Caco-2 (cell line): ENCODE results near the gene NKX3-2. TPM values are rescaled to one million over a fixed set of nuclear protein-coding genes. Genes with fewer than 3 reads are reported as not detected.

Experiments used
- BruUV-seq: library from RNA; stranded (reverse); fragments of 400-500 nt; replicated peaks from 2 replicates; lab custom pipeline; 2021; lab: Mats Ljungman, UMichigan
- CTCF ChIA-PET: fragments of 300-600 bp; sonication (Branson Sonifier 250); formaldehyde crosslinking; loops from one replicate; lab custom pipeline; 2022; ENCODE audit warnings: antibody characterized with exemption; lab: Charles Lee
- POLR2A ChIA-PET: fragments of 300-600 bp; sonication (Branson Sonifier 250); formaldehyde crosslinking; loops from one replicate; lab custom pipeline; 2022; ENCODE audit warnings: antibody characterized with exemption; lab: Charles Lee
- DNase-seq, 2 experiments: peaks; one replicate each; pipeline versions ENCODE4 v3.0.0 to v3.0.0-alpha.2; 2020 to 2022
- H3K27me3 ChIP-seq: replicated peaks from 2 replicates; pipeline ENCODE4 v1.6.0; 2011; ENCODE audit warnings: low read length; ENCODE audit not compliant: control insufficient read depth, insufficient read depth
- H3K36me3 ChIP-seq: 2 replicates; pipeline ENCODE4 v1.5.1; 2011; ENCODE audit warnings: low read length; ENCODE audit not compliant: control insufficient read depth, insufficient read depth
- H3K4me1 ChIP-seq: fragments of 250-450 bp; sonication (Bioruptor Pico); 2 replicates; pipeline ENCODE4 v1.5.1; 2020; ENCODE audit warnings: mild to moderate bottlenecking
- H3K4me3 ChIP-seq: 2 replicates; pipeline ENCODE4 v1.5.1; 2011; ENCODE audit warnings: low read depth, mild to moderate bottlenecking, control low read depth, low read length
- H3K9me3 ChIP-seq: fragments of 250-450 bp; sonication (Bioruptor Pico); 2 replicates; pipeline ENCODE4 v1.5.1; 2020; ENCODE audit warnings: mild to moderate bottlenecking, moderate library complexity
- H3K27ac Mint-ChIP-seq: one replicate; pipeline ENCODE4 v1.8.0; 2022; ENCODE audit warnings: mixed read lengths; ENCODE audit not compliant: unreplicated experiment
- H3K27me3 Mint-ChIP-seq: one replicate; pipeline ENCODE4 v1.8.0; 2022; ENCODE audit warnings: mixed read lengths; ENCODE audit not compliant: insufficient read depth, unreplicated experiment
- H3K36me3 Mint-ChIP-seq: one replicate; pipeline ENCODE4 v1.8.0; 2022; ENCODE audit warnings: mild to moderate bottlenecking, mixed read lengths; ENCODE audit not compliant: insufficient read depth, unreplicated experiment
- H3K4me1 Mint-ChIP-seq: one replicate; pipeline ENCODE4 v1.8.0; 2022; ENCODE audit warnings: low read depth, mixed read lengths; ENCODE audit not compliant: unreplicated experiment
- H3K4me3 Mint-ChIP-seq: one replicate; pipeline ENCODE4 v1.8.0; 2022; ENCODE audit warnings: mild to moderate bottlenecking, moderate library complexity, mixed read lengths; ENCODE audit not compliant: unreplicated experiment
- H3K9me3 Mint-ChIP-seq: one replicate; pipeline ENCODE4 v1.8.0; 2022; ENCODE audit warnings: mixed read lengths; ENCODE audit not compliant: unreplicated experiment
- intact Hi-C: fragments of 100-400 bp; cut with micrococcal nuclease; formaldehyde crosslinking; loops from one replicate; pipeline ENCODE4 v1.10.0; 2022; ENCODE audit not compliant: unreplicated experiment
- total RNA-seq: library from RNA; stranded (reverse); gene quantifications from 2 replicates; pipeline ENCODE4 v1.2.3, GENCODE V29; 2022
- TF ChIP-seq, protein P1 (sequence below), 2 experiments: fragments of 200-600 bp in 1 of 2; IDR thresholded peaks; 1 replicate in 1 of 2; 2 replicates in 1 of 2; pipeline versions ENCODE4 v1.5.1 to v1.8.0; 2011 to 2022; ENCODE audit warnings: antibody characterized with exemption in 1 of 2, control low read depth in 1 of 2, inconsistent platforms in 1 of 2, low read depth in 1 of 2, low read length in 1 of 2, mild to moderate bottlenecking in 1 of 2, moderate library complexity in 1 of 2; ENCODE audit not compliant: insufficient read depth in 1 of 2, severe bottlenecking in 1 of 2, unreplicated experiment in 1 of 2

Gene NKX3-2
- total RNA-seq, 1 experiment from 2014 or later = 2.4 TPM

DNA sequence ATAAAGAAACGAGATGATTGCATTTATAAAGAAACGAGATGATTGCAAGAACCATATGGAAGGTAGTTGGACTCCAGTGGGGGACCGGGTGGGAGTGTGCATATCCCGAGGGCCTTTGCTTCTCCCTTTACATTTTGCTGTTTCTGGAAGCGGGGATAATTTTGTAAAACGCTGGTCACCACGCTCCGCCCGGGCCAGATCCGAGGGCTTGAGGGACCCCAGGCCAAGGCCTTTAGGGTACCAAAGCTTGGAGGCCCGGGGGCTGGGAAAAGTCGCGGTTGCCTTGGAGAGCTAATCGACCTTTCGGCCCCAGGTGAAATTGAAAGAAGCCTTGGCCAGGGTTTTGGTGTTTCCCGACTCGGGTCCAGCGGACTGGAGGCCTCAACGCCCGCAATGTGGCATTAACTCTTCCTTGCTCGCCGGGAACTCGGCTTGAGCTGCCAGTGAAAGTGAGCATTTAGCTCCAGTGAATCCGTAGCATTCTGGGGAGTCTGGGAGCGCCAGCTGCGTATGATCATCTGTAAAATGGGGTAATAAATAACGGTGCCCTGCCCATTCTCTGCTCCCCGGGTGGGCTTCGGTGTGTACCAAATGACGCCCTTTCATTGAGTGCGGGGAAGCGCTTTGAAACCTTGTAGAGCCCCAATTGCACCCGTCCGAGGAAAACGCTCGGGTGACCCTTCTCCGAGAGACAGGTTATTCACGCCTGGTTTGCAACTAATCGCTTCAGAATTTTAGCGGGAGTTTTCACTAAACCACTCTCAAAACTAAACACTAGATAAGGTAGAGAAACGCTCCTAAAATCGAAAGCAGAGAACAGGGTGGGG lies 4.5 kb downstream of the NKX3-2 start:
- TF ChIP-seq, protein P1, sequence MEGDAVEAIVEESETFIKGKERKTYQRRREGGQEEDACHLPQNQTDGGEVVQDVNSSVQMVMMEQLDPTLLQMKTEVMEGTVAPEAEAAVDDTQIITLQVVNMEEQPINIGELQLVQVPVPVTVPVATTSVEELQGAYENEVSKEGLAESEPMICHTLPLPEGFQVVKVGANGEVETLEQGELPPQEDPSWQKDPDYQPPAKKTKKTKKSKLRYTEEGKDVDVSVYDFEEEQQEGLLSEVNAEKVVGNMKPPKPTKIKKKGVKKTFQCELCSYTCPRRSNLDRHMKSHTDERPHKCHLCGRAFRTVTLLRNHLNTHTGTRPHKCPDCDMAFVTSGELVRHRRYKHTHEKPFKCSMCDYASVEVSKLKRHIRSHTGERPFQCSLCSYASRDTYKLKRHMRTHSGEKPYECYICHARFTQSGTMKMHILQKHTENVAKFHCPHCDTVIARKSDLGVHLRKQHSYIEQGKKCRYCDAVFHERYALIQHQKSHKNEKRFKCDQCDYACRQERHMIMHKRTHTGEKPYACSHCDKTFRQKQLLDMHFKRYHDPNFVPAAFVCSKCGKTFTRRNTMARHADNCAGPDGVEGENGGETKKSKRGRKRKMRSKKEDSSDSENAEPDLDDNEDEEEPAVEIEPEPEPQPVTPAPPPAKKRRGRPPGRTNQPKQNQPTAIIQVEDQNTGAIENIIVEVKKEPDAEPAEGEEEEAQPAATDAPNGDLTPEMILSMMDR (IDR thresholded peaks at IDR 0.05; ENCODE audit: insufficient read depth in 1 of 2, low read depth in 1 of 2, low read length in 1 of 2, severe bottlenecking in 1 of 2, unreplicated experiment in 1 of 2) = no peak
- H3K36me3 Mint-ChIP-seq = peaks cover 3% of the 10 kb centered on the region
- H3K4me1 ChIP-seq = no peaks in the 10 kb centered on the region
- no peaks in the 10 kb centered on the region for H3K4me1 Mint-ChIP-seq
- ChIA-PET CTCF (no interaction called here), POLR2A (no interaction called here)
- intact Hi-C loops = loop anchor here (10.0 kb wide), 2 partner anchors 135 to 295 kb away; no protein-coding TSS in a partner anchor
- H3K9me3 Mint-ChIP-seq = no peaks in the 10 kb centered on the region
- H3K4me3 ChIP-seq = no peak overlapping the region
- BruUV-seq = no TSS peak
- H3K27me3 ChIP-seq = no peaks in the 10 kb centered on the region
- no peak overlapping the region for H3K27ac Mint-ChIP-seq
- no peak overlapping the region for H3K4me3 Mint-ChIP-seq
- H3K36me3 ChIP-seq = no peaks in the 10 kb centered on the region
- H3K27me3 Mint-ChIP-seq = peaks cover 2% of the 10 kb centered on the region
- no peaks in the 10 kb centered on the region for H3K9me3 ChIP-seq
- DNase-seq = no peak

DNA sequence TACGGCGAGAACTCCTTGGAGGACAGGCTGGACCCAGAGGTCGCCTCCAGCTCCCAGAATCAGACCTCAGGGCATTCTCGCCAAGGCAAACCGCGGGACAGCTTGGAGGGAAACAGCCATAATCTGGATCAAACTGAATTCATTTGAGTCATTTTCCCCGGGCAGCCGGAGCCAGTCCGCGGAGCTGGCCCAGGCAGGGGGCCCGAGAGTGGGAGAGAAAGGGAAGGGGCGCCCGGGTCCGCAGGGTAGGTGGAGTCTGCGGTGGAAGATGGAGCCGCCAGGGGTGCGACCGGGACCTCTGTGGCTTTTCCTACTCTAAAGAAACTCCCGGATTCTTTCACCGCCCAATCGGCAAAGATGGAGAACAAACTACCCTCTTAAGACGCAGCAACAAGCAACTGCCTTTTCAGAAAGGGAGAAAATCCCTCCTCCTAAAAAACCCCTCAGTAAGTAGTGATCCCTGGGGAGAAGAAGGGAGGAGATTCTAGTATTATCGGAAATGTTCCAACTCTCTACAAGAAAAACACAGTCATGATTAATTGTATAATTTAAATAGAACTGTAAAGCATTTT lies 5.2 kb downstream of the NKX3-2 start:
- Histone ChIP-seq H3K36me3 (no peaks in the 10 kb centered on the region), H3K4me3 (no peak overlapping the region), H3K9me3 (no peaks in the 10 kb centered on the region), H3K4me1 (no peaks in the 10 kb centered on the region), H3K27me3 (no peaks in the 10 kb centered on the region)
- Mint-ChIP-seq H3K9me3 (no peaks in the 10 kb centered on the region), H3K4me3 (no peak overlapping the region), H3K36me3 (no peaks in the 10 kb centered on the region), H3K27ac (no peak overlapping the region), H3K27me3 (peaks cover 2% of the 10 kb centered on the region), H3K4me1 (no peaks in the 10 kb centered on the region)
- CTCF ChIA-PET = no interaction called here
- no peak for DNase-seq
- intact Hi-C loops = no loop called here
- TF ChIP-seq, protein P1 (IDR thresholded peaks at IDR 0.05; ENCODE audit: insufficient read depth in 1 of 2, low read depth in 1 of 2, low read length in 1 of 2, severe bottlenecking in 1 of 2, unreplicated experiment in 1 of 2) = no peak
- no TSS peak for BruUV-seq
- POLR2A ChIA-PET = no interaction called here

DNA sequence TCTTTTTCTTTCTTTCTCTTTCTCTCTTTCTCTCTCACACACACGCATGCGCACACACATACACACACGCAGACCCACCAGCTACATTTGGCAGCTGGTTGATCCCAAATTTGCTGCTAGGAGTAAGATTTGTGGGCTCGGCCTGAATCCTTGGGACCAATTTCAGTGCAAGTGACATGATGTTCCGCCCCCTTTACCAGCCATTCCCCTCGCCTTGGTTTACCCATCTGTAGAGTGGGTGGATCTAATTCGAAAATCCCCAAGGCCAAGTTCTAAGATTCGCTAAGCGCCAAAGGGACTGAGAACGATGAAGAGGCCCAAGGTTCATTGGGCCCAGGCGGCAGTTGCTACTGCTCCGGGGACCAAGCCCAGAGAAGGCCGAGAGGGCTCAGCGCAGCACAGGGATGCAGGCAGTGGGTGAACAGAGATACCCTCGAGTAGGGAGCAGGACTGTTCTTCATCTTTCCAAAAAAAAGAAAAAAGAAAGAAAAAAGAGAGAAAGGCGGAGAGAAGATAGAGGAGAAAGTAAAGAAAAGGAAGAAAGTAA lies 5.8 kb downstream of the NKX3-2 start:
- H3K27ac Mint-ChIP-seq = no peak overlapping the region
- ChIA-PET POLR2A (no interaction called here), CTCF (no interaction called here)
- H3K27me3 Mint-ChIP-seq = peaks cover 2% of the 10 kb centered on the region
- TF ChIP-seq, protein P1 (IDR thresholded peaks at IDR 0.05; ENCODE audit: insufficient read depth in 1 of 2, low read depth in 1 of 2, low read length in 1 of 2, severe bottlenecking in 1 of 2, unreplicated experiment in 1 of 2) = no peak
- H3K36me3 Mint-ChIP-seq = no peaks in the 10 kb centered on the region
- Histone ChIP-seq H3K4me1 (no peaks in the 10 kb centered on the region), H3K4me3 (no peak overlapping the region), H3K27me3 (no peaks in the 10 kb centered on the region), H3K36me3 (no peaks in the 10 kb centered on the region), H3K9me3 (no peaks in the 10 kb centered on the region)
- DNase-seq = no peak
- no peak overlapping the region for H3K4me3 Mint-ChIP-seq
- no TSS peak for BruUV-seq
- H3K4me1 Mint-ChIP-seq = no peaks in the 10 kb centered on the region
- H3K9me3 Mint-ChIP-seq = no peaks in the 10 kb centered on the region
- intact Hi-C loops = no loop called here
